Measurements from ENCODE around the gene RHO.

DNA sequence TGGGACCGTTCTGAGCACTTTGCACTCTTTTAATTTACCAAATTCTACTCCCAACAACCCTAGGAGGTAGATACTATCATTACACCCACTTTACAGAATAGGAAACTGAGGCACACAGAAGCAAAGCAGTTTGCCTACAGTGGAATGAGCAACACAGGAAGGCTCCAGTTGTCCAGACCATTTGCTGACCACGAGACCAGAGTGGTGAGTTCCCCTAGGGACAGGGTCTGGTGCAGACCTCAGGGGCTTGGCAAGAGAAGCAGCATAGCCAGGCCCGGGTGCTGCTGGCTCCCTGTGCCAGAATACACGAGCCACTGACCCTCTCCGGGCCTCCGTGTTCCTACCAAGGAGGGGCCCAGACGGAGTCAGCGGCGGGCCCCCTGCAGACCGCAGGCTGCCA, 51.6 kb downstream of the RHO start:
- TF ChIP-seq, protein P1, sequence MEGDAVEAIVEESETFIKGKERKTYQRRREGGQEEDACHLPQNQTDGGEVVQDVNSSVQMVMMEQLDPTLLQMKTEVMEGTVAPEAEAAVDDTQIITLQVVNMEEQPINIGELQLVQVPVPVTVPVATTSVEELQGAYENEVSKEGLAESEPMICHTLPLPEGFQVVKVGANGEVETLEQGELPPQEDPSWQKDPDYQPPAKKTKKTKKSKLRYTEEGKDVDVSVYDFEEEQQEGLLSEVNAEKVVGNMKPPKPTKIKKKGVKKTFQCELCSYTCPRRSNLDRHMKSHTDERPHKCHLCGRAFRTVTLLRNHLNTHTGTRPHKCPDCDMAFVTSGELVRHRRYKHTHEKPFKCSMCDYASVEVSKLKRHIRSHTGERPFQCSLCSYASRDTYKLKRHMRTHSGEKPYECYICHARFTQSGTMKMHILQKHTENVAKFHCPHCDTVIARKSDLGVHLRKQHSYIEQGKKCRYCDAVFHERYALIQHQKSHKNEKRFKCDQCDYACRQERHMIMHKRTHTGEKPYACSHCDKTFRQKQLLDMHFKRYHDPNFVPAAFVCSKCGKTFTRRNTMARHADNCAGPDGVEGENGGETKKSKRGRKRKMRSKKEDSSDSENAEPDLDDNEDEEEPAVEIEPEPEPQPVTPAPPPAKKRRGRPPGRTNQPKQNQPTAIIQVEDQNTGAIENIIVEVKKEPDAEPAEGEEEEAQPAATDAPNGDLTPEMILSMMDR (IDR thresholded peaks at IDR 0.05): no peak
- TF ChIP-seq POLR2AphosphoS5 (IDR thresholded peaks at IDR 0.05): no peak

Data from gastroesophageal sphincter (tissue), 3 donors.